GM21390 (cell line): Measurements from ENCODE around the gene TMPRSS4.

Experiments
- ATAC-seq: cut with Tn5 transposase; IDR thresholded peaks from one replicate; pipeline ENCODE4 v1.9.1; 2021; ENCODE audit not compliant: unreplicated experiment

Gene TMPRSS4

DNA sequence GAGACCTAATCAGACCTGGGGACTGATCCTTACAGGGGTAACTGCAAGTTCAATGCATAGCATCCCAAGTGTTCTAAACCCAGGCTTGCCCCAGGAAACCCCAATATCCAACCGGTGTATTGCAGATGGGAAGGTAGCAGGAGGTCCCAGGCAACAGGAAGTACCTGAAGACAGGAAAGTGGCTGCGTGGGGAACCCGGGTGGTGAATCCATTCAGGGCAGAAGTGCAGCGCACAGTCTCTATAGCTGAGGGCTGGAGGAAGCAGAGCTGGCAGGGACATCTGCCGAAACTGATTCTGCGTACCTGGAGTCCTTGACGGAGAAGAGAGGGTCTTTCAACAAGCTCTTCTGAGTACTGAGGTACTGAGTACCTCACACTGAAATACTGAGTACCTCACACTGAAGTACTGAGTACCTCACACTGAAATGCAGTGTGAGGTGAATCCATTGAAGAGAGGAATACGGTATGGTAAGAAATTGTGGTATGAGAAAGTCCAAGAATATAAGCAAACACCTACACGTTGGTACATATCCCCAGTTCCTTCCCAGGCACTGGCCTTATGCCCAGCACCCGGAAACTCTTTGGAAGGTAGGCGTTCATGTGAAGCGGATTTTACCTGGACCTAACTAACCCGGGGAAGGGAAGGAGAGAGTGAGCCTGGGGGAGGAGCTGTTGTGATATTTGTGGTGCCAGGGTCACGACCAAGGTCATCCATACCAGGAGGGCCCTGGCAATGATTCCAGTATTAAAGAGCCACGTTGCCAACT is 55.7 kb downstream of the TMPRSS4 start:
- no peak for ATAC-seq

DNA sequence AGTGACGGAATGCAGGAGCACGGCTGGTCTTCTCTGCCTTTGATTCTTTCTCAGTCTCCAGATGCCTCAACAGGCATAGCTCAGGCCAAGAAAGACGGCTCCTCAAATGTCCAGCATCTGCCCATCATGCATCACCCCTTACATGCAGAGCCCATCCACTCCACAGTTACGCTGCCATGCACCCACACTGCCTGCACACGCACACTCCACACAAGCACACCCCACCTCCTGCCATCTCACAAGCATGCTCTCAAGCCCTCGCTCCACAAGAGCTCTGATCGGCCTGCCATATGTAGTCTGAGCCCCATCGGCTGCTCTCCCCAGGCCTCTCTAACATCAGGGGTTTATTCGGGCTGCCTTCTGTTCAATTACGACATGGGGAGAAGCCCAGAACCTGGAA is 56.9 kb downstream of the TMPRSS4 start:
- ATAC-seq, result no peak

DNA sequence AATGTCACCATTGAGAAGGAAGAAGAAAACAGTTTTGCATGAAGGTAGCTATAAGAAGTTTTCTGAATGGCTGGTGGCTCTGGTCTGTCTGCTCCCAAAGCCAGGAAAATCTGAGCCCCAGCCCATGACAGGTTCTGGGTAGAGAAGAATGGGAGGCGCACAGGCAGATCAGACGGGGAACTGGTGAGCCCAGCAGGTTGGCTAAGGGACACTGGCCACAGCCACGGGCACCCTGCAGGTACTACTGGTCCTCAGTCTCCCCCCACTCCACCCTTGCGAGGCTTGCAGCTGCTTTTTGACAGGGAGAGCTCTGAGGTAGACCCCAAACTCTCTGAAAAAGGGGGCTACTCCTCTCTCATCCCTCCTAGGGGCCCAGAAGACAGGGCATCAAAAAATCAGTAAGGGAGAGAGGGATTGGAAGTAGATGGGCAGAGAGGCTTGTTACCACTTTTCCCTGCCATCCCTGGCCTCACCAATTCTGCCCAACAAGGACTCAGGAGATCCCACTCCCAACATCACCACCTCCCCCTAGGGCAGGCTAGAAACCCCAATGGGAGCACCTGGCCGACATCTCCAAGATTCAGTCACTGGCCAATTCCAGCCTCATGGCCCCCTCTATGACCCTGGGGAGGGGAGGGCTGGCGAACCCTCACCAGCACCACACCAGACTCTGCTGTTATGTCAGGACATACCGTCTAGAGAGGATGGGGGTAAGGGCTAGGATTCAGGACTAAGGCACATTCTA is 58.3 kb downstream of the TMPRSS4 start:
- no peak for ATAC-seq

DNA sequence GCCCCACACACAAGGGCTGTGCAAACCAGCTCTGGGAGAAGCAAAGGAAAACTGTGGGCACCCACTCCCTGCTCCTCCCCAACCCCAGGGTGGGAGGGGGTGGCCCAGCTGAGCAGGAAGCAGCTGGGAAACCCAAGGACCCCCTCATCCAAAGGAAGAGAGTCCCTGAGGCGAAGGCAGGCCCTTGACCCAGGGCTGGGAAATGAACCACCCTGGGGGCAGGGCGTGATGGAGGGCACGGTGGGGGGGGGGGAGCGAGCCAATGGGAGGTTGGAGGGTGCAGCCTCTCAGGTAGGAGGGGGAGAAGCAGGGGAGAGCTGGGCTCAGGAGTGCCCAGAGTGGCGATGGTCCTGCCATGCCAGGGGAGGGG is 58.9 kb downstream of the TMPRSS4 start:
- ATAC-seq, result no peak

DNA sequence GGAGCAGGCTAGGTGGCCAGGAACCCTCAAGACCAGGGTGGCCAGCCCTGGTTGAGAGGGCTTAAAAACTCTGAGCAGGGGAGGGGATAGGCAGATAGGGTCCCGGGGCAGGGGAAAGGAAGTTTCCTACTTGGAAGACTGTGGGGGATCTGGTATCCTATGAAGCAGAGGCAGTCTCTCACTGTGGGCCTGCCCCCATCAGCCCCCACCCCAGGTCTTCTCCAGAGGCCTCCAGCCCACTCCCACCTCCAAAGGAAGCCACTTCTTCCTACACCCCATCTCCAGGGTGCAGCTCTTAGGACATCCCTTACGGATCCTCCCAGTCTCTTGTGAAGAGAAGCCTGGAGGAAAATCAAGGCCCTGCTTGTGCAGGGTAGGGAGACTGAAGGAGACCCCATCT is 59.5 kb downstream of the TMPRSS4 start:
- no peak for ATAC-seq

DNA sequence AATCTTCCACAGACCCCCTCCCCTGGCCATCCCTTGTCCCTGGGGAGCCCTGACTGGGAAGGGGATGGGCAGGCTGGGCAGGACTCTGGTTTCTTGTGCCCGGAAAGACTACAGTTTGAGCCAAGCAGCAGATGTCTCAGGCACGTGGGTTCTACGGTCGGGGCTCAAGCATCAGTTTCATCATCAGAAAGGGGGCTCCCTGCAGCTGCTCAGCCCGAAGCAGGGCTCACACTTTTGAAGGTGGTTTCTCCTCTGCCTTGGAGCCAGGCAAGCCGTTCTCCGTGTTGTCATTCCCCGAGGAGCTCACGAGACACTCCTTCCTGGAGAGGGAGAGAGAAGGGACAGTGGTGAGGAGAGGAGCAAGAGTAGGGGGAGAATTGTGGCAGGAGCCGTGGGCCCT is 59.9 kb downstream of the TMPRSS4 start:
- ATAC-seq, result no peak

DNA sequence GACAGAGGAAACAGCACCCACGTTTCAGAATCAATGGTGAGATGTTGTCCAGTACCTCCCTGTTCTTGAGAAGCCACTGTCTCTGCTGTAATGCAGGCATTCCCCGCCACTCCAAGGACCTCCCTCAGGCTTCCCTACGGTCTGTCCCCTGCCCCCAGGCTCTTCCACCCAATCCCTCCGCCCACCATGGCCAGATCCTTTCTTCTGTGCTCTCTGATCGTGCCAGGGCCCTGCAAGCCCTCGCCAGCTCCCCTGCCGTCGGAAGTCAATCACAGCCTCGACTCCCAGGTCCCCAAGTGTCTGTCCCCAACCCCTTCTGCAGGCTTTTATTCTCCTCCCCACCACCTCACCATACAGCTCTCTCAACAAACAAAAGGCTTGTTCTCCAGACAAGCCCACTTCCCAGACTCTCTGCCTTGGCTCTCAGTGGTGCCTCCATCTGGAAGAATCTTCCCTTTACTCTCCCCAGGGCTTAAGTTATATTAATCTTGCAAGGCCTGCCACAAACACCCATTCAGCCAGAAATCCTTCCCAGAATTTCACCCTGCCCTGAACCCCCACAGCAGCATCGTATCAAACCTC is 62.1 kb downstream of the TMPRSS4 start:
- no peak for ATAC-seq

DNA sequence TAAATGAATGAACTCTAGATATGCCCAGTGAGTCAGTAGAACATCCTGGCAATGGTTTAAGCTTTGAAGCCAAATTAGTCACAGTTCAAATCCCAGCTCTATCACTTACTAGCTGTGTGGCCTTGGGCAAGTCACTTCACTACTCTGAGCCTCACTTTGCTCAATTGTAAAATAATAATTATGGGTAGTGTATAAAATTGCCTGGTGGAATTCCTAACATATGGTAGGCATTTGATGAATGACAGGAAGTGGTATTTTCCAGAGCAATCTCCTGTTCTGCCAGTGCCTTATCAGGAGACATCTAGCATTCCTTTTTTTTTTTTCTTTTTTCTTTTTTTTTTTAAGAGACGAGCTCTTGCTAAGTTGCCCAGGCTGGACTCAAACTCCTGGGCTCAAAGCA is 62.7 kb downstream of the TMPRSS4 start:
- ATAC-seq, result no peak

DNA sequence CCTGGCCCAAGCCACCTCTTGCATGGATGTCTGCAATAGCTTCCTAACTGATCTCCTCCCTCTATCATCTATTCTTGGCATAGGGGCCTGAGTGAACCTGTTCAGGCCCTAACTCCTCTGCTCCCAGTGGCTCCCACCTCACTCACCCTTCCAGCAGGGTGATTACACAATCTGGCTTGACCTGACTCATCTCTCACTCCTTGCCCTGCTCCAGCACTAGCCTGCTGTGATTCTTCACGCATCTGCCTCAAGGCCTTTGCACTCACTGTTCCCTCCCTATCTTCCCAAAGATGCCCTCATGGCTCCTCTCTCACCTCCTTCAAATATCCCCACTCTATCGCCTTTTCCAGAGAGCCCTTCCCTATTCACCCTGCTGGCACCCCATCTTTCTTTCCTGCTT is 65.2 kb downstream of the TMPRSS4 start:
- ATAC-seq, result no peak

DNA sequence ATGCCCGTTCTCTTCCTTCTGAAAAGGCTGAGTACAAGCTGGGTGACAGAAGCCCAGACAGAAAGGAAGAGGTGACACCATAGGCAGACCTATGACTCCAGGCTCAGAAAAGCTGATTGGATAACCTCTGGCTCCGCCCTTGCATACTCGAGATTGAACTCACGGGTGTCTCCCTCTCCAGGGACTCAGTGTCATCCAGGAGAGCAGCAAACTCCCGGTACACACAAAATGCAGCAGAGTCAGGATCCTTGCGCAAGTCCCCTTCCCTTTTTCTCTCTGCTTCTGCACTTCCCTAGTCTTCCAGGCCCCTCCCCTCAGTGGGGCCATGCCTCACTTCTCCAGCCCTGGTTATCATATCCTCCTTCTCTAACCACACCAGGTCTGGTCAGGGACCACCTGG is 65.9 kb downstream of the TMPRSS4 start:
- ATAC-seq, result no peak

DNA sequence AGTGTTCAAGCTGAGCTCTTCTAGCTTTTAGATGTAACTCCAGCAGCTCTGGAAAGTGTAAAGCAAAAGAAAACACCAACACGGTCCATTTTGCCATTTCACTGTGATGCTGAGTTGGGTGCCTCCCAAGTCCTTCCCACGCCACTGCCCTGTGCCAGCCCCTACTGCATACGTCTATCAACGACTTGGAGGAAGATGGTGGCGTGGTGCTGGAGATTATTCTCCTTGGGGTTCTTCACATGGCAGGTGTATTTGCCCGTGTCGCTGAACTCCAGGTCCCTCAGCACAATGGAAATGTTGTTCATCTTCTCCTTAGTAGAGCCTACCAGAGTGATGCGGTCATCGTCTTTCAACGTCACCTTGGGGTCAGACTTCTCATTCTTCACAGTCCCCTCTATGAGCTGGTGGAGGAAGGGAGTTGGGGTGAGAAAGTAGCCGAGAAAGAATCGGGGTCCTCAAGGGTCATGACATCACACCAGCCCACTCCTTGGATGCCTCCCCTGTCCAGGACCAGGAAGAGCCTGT is 66.8 kb downstream of the TMPRSS4 start:
- ATAC-seq, result no peak

DNA sequence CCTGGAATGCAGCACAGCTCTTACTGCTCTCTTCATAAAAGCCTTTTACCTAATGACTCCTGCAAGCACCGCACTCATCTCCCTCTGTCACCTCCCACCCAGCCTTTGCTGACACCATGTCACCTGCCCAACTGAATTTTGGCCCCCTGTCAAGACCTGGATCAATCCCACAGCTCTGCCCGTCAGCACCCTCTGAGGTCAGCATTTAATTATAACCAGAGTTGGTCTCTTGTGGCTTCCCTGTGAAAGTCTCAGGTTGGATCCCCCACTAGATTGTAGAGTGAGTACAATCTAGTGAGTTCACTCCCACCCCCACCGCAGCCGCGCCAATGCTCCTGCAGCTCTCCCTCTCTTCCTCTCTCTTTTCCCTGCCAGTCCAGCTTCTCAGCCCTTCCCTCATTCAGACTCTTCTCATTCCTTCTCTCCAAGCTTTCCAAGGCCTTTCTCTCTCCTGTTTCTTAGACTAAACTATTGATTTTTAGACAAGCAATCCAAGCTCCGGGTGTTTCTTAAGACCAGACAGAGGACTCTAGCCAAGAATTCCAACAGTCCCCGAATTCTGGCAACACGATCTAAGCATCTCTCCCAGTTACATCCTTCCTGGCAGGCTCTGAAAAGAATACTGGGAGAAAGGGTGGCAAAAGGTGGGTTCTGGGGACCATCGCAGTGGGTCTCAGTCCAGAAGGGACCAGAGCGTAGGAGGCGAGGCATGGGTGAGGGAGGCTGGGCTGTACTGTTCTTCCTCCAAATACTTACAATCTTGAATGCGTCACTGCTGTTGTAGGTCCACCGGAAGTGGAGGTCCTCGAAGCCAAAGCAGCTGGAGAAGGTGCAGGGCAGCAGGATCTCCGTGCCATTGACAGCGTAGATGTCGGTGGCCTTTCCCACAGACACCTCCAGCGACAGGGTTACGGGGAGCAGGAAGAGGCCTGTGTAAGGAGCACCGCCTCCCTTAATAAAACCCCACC is 67.7 kb downstream of the TMPRSS4 start:
- no peak for ATAC-seq

DNA sequence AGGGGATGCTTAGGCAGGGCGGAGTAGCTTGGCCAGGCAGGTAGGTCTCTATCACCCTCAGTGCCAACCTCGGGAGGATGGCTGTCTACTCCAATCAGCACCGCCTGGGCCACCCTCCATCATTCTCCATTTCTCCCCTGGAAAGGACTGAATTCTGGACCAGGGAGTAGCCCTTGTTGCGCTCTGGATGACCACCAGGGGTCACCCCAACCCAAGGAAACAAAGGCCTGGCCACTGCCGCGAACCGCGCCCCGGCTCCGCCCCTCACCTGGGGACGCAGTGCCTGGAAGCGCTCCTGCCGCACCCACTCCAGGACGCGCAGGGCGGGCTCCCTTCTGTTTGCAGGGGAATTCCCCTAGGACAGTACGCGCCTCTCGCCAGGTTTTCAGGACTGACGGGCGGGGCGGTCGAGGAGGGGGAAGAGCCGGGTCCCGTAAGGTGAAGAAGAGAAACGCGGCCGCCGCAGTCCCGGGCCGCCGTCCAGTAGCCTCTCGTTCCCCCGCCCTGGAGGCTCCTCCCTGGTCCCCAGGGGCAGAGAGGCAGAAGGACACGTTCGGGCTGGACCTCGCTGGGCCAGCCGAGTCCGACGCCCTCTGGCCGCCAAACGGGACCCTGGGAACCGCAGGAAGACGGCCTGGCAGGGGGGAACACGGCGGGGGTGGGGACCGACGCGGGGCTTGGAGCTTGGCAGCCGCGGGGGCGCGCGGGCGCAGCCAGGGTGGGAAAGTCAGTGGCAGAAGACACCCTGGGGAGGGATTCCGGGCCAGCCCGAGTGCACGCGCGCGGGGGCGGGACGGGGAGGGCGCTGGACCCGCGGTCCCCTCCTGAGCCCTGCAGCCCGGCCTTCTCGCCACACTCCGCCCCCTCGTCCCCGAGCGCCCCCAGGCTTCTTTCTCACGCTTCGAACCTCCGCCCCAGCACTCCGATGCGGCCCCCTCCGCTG is 68.7 kb downstream of the TMPRSS4 start:
- ATAC-seq, result peak; percentile 72

DNA sequence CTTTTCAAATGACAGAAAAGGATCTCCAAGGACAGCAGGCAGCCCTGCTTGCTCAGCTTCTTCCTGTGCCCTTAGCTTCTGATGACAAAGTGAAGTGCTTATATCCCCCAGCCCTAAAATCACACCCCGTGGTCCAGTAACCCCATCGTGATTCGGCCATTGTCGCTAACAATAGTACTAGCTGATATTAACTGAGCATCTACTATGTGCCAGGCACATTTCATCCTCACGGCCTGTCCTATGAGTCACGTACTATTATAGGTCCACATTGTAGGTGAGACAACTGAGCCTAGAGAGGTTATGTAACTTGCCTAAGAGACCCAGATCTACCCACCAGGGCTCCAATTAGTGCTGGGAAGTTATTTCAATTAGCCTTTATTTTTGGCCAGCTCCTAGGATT is 69.7 kb downstream of the TMPRSS4 start:
- ATAC-seq, result no peak

DNA sequence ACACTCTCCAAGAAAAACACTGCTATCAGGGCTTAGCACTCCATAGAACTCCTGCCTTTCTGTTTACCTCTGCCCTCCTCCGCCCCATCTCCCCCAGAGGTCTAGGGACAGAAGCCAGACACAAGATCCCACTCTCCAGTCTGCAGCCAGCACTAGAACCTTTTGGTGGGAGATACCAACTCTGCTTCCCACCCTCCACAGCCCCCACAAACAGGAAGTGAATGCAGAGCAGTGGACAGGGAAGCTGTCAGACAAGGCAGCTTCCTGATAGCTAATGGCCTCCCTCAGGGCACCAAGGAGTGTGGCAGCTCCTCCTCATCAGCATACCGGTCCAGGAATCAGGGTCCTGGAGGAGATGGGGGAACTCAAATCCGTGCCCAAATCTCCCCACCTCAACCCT is 70.6 kb downstream of the TMPRSS4 start:
- ATAC-seq, result no peak

DNA sequence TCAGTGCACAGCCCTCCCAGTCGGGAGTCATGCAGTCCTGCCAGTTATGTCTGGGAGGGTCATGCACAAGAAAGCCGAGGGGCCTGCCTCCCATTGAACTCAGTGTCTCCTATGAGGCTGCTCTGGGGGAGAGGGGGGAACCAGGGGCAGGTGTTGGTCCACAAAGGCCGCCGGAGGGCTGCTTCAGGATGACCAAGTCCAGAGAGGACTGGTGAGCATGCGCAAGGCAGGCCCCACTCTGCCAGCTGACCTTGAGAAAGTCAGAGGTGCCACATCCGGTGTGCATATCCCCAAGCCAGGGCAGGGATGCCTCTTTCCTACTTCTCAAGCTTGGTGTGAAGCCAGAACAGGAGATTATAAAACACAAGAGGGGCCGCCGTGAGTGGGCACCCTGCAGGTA is 71.4 kb downstream of the TMPRSS4 start:
- no peak for ATAC-seq

DNA sequence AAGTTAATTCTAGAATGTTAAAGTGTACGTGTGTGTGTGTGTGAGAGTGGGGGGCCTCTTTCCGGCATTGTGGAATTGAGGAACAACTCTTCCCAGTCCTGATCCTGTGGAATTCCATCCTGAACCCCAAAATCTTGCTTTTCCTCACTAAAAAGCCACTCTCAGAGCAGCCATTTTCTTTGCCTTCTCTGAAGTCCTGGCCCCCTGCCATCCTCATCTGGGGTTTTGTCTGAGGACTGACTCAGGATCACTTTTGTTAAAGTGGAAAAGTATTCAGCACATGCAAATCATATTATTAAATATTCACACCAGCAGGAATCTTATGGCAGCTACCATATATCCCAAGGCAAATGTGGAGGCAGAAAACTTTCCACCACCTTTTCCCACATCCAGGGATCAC is 72.0 kb downstream of the TMPRSS4 start:
- no peak for ATAC-seq

DNA sequence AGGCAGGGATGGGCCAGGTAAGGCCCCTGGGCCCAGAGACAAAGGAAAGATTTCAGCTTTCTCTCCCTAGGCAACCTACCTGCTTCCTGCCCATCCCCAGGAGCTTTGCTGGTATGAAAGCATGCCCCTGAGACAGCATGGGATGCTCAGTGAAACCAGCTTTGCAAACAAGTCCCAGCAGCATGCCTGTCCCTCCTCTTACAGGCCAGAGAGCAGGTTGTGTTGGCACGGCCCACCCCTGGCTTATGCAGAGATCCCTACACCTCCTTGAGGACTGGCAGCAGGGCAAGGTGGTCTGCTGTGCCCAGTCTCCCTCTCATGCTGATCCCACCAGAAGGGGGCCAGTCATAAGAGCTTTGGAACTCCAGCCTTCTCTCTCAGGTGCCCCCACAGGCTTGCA is 72.6 kb downstream of the TMPRSS4 start:
- no peak for ATAC-seq

DNA sequence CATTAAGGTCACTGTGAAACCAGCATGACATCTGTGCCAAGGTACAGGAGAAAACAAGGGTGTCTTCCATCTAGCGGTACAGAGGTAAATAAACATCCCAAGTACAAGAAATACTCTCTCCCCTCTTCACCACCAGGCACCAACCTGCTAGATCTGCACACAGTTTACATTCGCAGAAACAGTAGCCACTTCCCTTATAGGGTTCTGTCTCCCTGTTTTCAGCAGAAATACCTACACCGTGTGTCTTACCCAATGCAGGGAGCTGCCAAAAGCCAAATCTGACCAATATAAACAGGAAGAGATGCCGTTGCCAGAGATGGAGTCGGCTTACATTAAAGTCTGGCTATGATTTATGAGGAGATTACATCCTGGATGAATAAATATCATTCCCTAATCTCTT is 74.6 kb downstream of the TMPRSS4 start:
- no peak for ATAC-seq

DNA sequence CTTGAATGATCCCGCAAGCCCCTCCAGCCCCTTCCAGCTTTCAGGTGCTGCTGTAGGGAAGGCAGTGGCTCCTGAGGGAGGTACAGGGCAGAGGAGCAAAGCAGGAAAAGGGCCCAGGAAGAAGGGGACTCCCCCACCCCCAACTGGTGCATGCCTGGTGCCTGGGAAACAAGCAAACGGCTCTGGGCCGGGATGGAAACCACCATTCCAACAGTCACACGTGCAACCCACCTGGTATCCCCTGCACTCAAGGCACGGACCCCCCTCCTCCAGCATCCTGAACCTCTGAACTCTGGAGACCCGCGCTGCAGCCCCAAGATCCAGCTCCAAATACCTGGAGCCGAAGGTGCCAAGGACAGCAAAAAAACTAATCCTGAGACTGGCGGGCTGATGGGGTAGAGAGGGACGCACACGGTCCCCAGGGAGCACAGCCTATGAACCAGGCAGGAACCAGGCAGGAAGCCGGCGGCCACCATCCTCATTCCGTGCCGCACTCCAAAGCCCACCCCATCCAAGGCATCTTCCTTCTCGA is 75.2 kb downstream of the TMPRSS4 start:
- no peak for ATAC-seq
